ENCODE measurements around the gene DPP6.

DNA sequence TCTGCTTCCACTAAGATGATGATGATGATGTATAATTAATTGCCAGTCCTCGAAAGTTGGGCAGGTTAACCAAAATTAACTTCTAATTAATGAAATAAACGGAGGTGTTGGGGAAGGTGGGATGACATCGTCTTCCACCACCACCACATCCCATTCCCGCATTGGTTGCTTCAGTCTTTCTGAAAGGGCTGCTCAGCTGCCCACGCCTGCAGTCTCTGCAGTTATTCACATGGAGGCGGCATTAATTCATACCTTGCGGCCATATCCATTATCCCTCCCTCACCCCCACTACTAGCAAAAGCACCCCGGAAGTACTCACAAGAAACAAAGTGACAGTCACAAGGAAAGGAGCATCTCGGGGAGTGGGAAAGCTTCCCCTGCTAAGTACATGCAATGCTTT is 387.9 kb downstream of the DPP6 start:
- TF ChIP-seq, protein P1, sequence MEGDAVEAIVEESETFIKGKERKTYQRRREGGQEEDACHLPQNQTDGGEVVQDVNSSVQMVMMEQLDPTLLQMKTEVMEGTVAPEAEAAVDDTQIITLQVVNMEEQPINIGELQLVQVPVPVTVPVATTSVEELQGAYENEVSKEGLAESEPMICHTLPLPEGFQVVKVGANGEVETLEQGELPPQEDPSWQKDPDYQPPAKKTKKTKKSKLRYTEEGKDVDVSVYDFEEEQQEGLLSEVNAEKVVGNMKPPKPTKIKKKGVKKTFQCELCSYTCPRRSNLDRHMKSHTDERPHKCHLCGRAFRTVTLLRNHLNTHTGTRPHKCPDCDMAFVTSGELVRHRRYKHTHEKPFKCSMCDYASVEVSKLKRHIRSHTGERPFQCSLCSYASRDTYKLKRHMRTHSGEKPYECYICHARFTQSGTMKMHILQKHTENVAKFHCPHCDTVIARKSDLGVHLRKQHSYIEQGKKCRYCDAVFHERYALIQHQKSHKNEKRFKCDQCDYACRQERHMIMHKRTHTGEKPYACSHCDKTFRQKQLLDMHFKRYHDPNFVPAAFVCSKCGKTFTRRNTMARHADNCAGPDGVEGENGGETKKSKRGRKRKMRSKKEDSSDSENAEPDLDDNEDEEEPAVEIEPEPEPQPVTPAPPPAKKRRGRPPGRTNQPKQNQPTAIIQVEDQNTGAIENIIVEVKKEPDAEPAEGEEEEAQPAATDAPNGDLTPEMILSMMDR (IDR thresholded peaks at IDR 0.05): no peak
- TF ChIP-seq POLR2A (IDR thresholded peaks at IDR 0.05): no peak
